A673 (cell line): ENCODE data around the gene CREB5. TPM values are rescaled to one million over a fixed set of nuclear protein-coding genes. Genes with fewer than 3 reads are reported as not detected.

Experiments
- BruUV-seq: library from RNA; stranded (reverse); fragments of 400-500 nt; replicated peaks from 2 replicates; lab custom pipeline; 2021; lab: Mats Ljungman, UMichigan
- CTCF ChIA-PET: fragments of 300-600 bp; sonication (Branson Sonifier 250); formaldehyde crosslinking; loops from one replicate; lab custom pipeline; 2022; ENCODE audit warnings: antibody characterized with exemption; lab: Charles Lee
- POLR2A ChIA-PET: fragments of 300-600 bp; sonication (Branson Sonifier 250); formaldehyde crosslinking; loops from one replicate; lab custom pipeline; 2022; ENCODE audit warnings: antibody characterized with exemption; ENCODE audit not compliant: low non-redundant PET; lab: Charles Lee
- DNase-seq: peaks from one replicate; pipeline ENCODE4 v3.0.0-alpha.2; 2015; ENCODE audit warnings: low spot score
- H3K27ac ChIP-seq: fragments of 200-600 bp; sonication (generic); 2 replicates; pipeline ENCODE4 v1.5.1; 2016; ENCODE audit warnings: mixed run types, low read depth, mild to moderate bottlenecking, mixed read lengths, antibody characterized with exemption, low read length; ENCODE audit not compliant: poor library complexity, severe bottlenecking
- H3K27me3 ChIP-seq: fragments of 200-600 bp; sonication (generic); replicated peaks from 2 replicates; pipeline ENCODE4 v1.6.1; 2017; ENCODE audit warnings: mixed run types, low read depth, mild to moderate bottlenecking, mixed read lengths, antibody characterized with exemption, low read length; ENCODE audit not compliant: insufficient read depth, poor library complexity
- H3K36me3 ChIP-seq: fragments of 200-600 bp; sonication (generic); 2 replicates; pipeline ENCODE4 v1.6.1; 2016; ENCODE audit warnings: mixed run types, mild to moderate bottlenecking, mixed read lengths, antibody characterized with exemption, low read length; ENCODE audit not compliant: insufficient read depth, poor library complexity, severe bottlenecking
- H3K4me1 ChIP-seq: fragments of 200-600 bp; sonication (generic); 2 replicates; pipeline ENCODE4 v1.6.1; 2017; ENCODE audit warnings: mixed run types, mild to moderate bottlenecking, mixed read lengths, antibody characterized with exemption, low read length; ENCODE audit not compliant: insufficient read depth, poor library complexity, severe bottlenecking
- H3K4me3 ChIP-seq: fragments of 200-600 bp; sonication (generic); 2 replicates; pipeline ENCODE4 v1.5.1; 2016; ENCODE audit warnings: low read depth, mixed run types, mild to moderate bottlenecking, mixed read lengths, low read length; ENCODE audit not compliant: poor library complexity, severe bottlenecking
- H3K9me3 ChIP-seq: fragments of 200-600 bp; sonication (generic); 2 replicates; pipeline ENCODE4 v1.6.1; 2016; ENCODE audit warnings: mixed run types, low read depth, mild to moderate bottlenecking, mixed read lengths, antibody characterized with exemption, low read length; ENCODE audit not compliant: poor library complexity, severe bottlenecking
- CTCF ChIP-seq: fragments of 300-800, 200-600 bp; sonication (generic); conservative IDR thresholded peaks from 2 replicates; pipeline ENCODE4 v1.5.1; 2017; ENCODE audit warnings: low read depth, mild to moderate bottlenecking, antibody characterized with exemption, low read length, moderate library complexity, mixed read lengths
- EZH2 ChIP-seq: fragments of 200-600 bp; sonication (generic); IDR thresholded peaks from 2 replicates; pipeline ENCODE4 v1.6.1; 2017; ENCODE audit warnings: borderline replicate concordance, low read depth, mild to moderate bottlenecking, mixed read lengths, antibody characterized with exemption, low read length; ENCODE audit not compliant: poor library complexity, severe bottlenecking
- intact Hi-C: fragments of 100-400 bp; cut with micrococcal nuclease; formaldehyde crosslinking; loops from one replicate; pipeline ENCODE4 v1.10.0; 2022; ENCODE audit not compliant: unreplicated experiment
- total RNA-seq: library from RNA; stranded (reverse); gene quantifications from 2 replicates; pipeline ENCODE4 v1.2.3, GENCODE V29; 2021

CREB5 gene
- total RNA-seq, 1 experiment from 2014 or later: 10.3 TPM

DNA sequence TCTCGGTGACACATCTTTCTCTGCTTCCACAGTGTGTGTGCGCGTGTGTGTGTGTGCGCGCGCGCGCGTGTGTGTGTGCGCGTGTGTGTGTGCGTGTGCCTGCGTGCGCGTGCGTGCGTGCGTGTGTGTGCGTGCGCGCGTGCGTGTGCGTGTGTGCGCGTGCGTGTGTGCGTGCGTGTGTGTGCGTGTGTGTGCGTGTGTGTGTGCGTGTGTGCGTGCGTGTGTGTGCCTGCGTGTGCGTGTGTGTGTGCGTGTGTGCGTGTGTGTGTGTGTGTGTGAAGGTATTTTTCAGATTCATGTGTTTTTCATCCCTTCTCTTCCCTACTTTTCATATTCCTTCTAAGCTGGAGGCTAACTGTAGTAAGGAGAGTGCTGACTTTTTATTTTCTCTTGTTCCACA lies 148.4 kb downstream of the CREB5 start:
- ChIA-PET POLR2A (no interaction called here), CTCF (no interaction called here)
- Histone ChIP-seq H3K9me3 (no peaks in the 10 kb centered on the region), H3K36me3 (no peaks in the 10 kb centered on the region), H3K27me3 (peaks cover 39% of the 10 kb centered on the region), H3K4me1 (no peaks in the 10 kb centered on the region), H3K27ac (no peak overlapping the region), H3K4me3 (no peak overlapping the region)
- intact Hi-C loops: no loop called here
- no peak for DNase-seq
- no peak for TF ChIP-seq EZH2
- TF ChIP-seq CTCF: no peak
- BruUV-seq: no TSS peak

- no peaks in the 10 kb centered on the region for H3K4me1 ChIP-seq
- CTCF ChIA-PET: no interaction called here
- BruUV-seq: no TSS peak
- DNase-seq: no peak
- peaks cover 60% of the 10 kb centered on the region for H3K27me3 ChIP-seq
- POLR2A ChIA-PET: no interaction called here
- TF ChIP-seq CTCF (no peak), EZH2 (no peak)
- H3K36me3 ChIP-seq: no peaks in the 10 kb centered on the region
- H3K27ac ChIP-seq: no peak overlapping the region
- intact Hi-C loops: no loop called here
- H3K4me3 ChIP-seq: no peak overlapping the region
- H3K9me3 ChIP-seq: no peaks in the 10 kb centered on the region
Observed at GRCh38 chr7:28564033-28564432, 151.7 kb downstream of the CREB5 start.

- Histone ChIP-seq H3K27ac (no peak overlapping the region), H3K27me3 (peaks cover 69% of the 10 kb centered on the region), H3K4me1 (no peaks in the 10 kb centered on the region), H3K4me3 (no peak overlapping the region), H3K9me3 (no peaks in the 10 kb centered on the region), H3K36me3 (no peaks in the 10 kb centered on the region)
- ChIA-PET CTCF (no interaction called here), POLR2A (no interaction called here)
- intact Hi-C loops: no loop called here
- BruUV-seq: no TSS peak
- TF ChIP-seq CTCF: no peak
- no peak for TF ChIP-seq EZH2
- DNase-seq: no peak
Observed at GRCh38 chr7:28564755-28565374, 152.5 kb downstream of the CREB5 start.
